ENCODE data around the gene GNAL.
"Not testable (repeated sequence)": the region's sequence is repeated elsewhere in the genome, so short reads cannot be mapped to it uniquely, and the experiment has no call there.

Gene GNAL

DNA sequence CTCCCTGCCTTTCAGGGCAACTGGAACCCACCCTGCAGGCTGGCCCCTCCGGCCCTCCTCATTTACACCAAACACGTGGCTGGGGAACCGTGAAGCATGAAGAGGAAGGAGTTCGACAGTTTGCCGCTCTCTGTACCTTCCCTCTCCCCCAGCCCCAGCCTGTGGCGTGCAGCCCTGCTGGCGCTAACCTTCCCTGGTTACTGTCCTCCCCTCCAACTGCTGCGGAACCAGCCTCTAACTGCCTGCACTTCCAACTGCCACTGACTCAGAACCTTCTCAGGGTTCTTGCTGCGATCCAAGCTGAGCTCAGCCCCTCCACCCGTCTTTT, 19.2 kb upstream of the GNAL start:
- DNase-seq = no peak

DNA sequence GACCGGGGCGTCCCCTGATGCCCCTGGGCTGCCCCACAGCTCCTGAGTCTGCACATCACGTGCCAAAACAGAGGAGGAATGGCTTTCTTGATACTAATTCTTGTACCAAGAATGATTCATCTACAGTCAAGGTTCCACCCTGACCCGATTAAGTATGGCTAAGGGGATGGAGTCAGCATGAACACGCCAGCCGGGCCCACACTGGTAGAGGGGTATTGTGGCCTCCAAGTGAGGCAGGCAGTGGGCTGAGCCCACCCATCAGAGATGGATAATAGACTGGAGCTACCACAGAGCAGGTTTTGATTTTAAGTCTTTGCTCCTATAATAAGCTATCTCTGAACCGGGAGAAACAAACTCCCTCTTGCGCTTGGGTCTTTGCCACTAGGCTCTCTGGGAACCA, 17.9 kb upstream of the GNAL start:
- DNase-seq = no peak

DNA sequence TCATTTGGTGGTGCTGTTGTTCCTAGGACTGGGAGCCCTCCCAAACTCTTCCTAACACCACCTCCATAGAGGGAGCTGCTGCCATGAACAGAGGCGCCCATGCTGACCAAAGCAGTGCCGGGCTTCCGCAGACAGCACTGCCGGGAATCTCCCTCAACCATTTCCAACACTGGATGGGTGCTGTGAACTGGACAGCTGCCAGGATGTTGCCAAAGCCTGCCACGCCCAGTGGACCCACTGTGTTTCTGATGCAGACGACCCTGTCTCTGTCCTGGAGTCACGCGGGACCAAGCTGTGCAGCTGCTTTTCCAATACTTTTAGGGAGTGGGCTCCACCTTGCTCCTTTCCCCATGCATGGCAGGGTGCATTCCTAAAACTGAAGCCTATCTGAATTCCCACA, 16.9 kb upstream of the GNAL start:
- no peak for DNase-seq

DNA sequence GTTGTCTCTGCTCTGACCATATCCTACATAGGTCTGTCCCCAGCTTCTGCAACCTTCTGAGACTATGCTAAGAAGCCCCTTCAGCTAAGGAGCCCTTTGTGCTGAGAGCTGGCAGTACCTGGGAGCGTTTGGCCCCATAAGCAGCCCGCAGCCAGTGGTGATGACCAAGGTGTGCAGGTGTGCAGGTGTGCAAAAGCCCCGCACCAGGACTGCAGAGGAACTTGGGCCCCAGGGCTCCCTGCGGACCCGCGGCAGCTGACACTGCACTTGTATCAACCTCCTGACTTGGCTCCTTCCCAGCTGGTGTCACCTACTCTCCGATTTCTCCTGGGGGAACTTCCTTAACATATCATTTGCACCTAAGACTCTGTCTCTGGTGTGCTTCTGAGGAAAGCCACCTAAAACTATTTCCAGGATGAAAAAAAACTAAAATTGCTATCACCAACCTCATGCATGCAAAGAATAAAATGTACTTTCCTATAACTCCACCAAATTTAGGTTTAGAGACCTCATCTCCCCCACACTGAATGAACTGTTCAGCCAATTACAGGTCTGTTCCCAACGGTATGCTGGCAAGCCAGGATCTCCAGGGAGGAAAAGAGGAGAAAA, 16.1 kb upstream of the GNAL start:
- no peak for DNase-seq

DNA sequence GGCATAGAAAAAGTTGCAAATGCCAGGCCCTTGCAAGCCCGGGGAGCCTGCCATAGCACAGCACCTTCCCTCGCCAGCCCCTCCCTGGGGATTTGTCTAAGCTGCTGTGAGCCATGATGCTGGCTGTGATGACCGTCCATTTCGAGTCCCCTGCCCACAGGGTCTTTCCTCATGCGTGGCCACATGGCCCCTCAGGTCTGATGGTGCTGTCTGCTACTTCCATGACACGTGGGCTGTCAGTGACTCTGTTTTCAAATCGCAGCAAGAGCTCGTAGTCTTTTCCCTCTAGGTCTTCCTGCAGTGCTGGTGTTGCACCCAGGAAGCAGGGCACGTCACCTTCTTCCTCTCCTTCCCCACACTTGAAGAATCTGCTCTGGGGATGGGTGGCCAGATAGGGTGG, 15.5 kb upstream of the GNAL start:
- no peak for DNase-seq

DNA sequence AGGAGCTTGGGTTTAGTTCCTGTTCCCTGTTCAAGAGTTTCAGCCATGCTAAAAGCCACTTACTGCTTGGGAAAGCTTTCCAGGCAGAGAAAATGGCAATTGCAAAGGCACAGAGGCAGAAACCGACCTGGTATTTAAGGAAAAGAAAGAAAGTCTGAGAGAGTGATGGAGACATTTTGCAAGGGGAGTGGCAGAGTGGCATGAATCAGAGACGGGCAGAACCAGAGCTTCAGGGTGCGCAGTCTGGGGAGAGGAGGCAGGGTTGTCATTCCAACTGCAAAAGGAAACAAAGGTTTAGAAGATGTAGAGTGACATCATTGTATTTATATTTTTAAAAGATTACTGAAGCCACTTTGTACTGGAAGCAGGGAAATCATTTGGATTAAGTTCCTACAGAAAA, 14.9 kb upstream of the GNAL start:
- no peak for DNase-seq

DNA sequence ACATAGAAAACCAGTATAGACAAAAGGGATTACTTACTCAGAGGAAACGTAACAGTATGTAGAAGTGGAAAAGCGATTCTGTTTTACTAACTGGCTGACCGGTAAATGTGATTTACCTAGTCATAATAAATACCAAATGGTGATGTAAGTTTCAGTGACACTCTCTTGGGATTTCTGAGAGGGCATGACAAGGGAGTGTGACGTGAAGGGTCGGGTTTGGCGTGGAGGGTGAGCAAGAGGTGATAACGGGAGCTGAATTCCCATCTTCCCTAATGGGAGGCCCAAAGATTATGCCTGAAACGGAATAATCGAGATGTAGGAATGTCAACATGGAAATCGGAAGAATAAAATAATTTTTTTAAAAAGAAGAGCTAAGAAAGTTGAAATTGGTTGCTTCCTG, 12.7 kb upstream of the GNAL start:
- no peak for DNase-seq

DNA sequence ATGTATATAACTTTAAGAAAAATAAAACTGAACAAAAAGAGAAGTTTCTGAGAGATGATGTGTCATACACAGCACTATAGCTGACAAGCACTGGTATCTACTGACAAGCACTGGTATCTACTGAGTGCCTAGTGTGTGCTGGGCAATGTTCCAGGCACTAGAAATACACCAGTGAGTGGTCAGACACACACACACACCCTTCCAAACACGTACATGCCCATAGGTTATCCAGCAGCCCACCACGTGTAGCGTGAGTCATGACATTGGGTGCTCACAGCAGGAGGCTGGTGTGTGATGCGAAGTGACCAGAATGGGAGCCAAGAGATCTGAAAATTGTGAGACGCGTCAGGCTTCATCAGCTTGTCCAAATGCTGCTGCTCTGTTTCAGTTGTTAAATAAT, 12.2 kb upstream of the GNAL start:
- DNase-seq = no peak

DNA sequence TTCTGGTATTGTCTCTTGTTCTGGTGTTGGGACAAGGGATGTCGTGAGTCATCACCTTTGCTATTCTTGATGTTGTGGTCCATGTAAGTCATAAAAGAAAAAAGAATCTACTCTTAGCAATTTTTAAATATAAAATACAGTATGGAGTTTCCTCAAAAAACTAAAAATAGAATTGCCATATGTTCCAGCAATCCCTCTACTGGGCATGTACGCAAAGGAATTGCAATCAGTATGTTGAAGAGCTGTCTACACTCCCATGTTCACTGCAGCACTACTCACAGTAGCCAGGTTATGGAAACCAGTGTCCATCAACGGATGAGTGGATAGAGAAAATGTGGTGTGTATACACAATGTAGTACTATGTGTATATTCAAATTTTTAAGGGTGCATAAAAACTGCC, 10.9 kb upstream of the GNAL start:
- DNase-seq = no peak

DNA sequence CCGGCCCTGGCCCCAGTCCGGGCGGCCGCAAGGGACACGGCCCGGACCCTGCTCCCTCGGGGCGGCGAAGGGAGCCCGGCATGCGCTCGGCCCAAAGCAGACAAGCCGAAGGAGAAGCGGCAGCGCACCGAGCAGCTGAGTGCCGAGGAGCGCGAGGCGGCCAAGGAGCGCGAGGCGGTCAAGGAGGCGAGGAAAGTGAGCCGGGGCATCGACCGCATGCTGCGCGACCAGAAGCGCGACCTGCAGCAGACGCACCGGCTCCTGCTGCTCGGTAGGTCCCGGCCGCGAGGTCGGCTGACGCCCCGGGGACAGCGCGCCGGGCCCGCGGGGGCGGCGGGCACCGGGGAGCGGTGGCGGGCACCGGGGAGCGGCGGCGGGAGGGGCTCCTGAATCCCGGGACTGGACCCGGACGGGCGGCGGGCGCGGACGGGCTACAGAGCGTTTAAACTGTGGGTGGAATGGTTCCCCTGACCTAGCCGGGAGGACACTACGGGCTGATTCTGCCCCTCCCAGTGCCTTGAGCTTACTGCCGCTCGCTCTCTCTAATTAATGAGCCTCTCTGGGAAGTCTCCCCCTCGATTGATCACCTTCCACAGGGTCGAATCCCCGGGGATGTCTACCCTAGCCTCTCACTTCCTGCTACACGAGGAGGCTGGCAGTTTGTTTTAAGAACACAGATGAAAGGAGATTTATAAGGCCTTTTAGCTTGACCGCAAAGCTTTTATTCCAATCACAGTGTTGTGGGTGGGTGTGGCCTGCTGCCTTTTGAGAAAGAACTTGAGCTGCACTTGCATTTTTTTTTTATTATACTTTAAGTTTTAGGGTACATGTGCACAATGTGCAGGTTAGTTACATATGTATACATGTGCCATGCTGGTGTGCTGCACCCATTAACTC, 853 bp downstream of the GNAL start:
- no peak for DNase-seq

DNA sequence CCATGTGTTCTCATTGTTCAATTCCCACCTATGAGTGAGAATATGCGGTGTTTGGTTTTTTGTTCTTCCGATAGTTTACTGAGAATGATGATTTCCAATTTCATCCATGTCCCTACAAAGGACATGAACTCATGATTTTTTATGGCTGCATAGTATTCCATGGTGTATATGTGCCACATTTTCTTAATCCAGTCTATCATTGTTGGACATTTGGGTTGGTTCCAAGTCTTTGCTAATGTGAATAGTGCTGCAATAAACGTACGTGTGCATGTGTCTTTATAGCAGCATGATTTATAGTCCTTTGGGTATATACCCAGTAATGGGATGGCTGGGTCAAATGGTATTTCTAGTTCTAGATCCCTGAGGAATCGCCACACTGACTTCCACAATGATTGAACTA, 1.6 kb downstream of the GNAL start:
- not testable (repeated sequence) for DNase-seq

DNA sequence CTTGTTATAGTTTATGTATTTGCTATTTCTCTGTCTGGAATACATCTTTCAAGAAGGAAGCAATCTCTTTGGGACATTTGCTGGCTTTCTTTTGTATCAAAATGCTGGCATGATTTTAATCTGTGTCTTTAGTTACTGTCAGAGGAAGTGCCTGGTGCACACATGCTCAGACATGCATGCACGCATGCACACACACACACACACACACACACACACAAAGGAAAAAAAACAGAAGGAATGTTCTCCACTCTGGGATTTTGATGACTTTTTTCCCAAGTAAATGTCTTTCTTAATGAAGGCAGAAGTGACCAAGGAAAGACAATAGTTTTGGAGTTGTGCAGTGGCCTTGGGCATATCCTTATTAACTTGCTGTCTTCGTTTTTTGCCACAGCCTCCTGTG, 6.7 kb downstream of the GNAL start:
- DNase-seq = no peak

DNA sequence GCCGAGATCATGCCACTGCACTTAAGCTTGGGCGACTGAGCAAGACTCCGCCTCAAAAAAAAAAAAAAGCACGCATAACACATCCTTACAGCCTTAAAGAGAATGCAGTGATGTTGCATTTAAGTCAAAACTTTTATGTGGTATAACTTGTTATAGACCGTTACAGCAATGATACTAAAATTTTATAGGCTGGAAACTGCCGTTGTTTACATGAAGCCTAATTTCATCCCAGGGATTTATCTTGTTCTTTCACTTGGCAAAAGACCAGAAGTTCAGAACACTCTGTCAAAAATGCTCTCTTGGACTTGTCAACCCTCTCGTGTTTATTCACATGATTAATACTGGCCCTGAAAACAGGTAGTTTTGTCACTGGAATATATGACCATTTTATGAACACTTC, 7.4 kb downstream of the GNAL start:
- no peak for DNase-seq

DNA sequence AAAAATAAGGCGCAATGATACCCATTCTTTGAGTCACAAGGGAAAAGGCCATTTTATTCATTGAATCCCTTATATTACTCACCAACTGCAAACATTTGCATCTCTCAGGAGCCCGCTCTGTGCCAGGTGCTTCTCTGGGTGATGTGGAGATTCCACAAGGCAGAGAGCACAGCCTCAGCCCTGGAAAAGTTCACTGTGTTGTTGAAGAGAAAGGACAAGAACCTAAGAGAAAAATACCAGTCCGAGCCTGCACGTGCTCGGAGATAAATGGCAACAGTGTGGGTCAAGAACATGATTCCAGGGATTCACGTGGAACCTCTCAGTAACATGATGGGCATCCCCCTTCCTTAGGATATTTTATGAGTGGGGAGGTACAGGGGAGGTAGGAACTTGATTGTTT, 11.8 kb downstream of the GNAL start:
- DNase-seq = no peak

DNA sequence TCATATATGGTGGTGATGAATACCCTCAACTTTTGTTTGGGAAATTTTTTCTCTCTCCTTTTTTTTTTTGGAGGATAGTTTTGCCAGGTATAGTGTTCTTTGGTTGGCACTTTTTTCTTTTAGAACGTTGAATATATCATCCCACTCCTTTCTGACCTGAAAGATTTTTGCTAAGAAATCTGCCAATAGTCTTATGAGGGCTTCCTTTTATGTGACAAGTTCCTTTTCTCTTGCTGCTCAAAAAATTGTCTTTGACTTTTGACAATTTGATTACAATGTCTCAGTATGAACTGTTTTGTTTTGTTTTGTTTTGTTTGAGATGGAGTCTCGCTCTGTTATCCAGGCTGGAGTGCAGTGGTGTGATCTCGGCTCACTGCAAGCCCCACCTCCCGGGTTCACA, 21.5 kb downstream of the GNAL start:
- no peak for DNase-seq

DNA sequence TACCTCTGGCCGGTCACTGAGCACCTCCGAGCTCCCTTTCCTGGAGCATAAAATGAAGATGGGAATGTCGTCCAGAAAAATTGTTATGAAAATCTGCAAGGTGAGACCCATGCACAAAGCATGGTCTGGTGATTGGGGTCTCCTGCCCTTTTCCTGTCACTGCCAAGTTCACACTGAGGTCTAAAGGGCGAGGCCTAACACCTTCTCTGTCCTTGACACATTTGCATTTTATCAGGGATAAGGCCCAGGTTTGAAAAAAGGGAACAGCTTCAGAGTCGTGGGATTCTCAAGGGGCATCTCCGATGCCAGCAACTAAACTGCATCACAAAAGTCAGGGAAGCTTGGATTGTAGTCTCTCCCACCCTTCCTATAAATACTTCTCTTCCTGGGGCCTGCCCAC, 24.7 kb downstream of the GNAL start:
- no peak for DNase-seq

DNA sequence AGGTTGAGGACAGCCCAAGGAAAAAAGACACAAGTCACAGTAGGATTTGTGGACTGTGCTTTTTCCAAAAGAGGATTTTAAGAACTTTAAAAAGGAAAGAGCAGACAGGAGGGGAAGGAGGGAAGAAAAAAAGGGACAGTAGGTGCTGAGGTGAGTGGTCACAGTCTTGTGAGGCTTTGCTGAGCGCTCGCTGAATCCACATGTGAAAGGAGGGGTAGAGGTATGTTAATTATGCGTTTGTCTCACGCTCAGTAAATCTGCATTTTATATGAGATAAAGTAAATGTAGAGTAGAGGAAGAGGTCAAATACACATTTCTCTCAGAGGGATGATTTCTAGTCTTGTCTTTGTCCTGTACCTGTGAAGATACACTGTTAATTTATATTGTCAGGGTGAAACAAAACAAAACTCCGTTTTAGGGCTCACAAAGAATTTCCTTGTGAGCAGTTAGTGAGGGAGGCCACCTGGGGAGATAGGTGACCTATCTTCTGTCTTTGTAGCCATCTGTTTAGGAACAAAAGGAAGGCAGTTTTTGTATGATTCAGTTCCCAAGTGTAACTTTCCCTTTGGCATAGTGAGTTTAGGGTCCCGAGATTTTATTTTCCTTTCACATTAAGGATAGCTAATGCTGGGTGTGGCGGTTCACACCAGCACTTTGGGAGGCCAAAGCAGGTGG, 25.3 kb downstream of the GNAL start:
- no peak for DNase-seq

DNA sequence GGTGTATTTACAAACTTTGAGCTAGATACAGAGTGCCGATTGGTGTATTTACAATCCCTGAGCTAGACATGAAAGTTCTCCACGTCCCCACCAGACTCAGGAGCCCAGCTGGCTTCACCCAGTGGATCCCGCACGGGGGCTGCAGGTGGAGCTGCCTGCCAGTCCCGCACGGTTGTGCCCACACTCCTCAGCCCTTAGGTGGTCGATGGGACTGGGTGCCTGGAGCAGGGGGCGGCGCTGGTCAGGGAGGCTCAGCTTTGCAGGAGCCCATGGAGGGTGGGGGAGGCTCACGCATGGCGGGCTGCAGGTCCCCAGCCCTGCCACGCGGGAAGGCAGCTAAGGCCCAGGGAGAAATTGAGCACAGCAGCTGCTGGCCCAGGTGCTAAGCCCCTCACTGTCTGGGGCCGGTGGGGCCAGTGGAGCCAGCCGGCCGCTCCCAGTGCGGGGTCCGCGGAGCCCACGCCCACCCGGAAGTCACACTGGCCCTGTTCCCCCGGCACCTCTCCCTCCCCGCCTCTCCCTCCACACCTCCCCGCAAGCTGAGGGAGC, 27.8 kb downstream of the GNAL start:
- not testable (repeated sequence) for DNase-seq

DNA sequence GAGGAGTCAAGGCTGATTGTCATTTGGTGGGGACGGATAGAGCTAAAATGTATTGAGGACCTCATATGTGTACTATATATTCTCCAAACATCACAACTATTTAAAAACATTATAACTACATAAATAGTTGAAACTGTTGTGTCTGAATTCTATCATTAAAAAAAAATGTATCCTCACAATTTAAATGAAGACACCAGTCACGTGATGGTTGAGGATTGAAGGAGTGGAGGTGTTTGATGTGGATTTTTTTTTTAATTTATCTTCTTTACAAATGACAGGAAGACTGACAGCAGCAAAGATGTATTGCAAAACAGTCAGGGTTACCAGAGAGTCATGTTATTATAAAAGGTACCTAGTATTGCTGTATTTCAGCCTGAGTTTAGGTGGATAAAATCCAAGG, 30.0 kb downstream of the GNAL start:
- no peak for DNase-seq

DNA sequence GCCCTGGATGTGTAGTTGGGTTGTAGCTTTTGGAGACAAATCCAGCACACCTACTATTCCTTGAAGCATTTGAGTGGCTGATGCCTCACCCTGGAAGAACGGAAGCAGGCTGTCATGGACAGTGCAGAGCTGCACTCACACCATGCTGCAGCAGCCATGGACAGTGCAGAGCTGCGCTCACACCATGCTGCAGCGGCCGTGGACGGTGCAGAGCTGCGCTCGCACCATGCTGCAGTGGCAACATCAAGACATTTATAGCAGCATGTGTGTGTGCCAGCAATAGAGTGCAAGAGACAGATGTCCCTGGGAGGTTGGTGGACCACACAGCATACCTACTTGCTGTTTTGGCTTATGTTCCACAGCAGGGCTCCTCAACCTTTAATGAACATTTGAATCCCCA, 30.6 kb downstream of the GNAL start:
- DNase-seq = no peak

DNA sequence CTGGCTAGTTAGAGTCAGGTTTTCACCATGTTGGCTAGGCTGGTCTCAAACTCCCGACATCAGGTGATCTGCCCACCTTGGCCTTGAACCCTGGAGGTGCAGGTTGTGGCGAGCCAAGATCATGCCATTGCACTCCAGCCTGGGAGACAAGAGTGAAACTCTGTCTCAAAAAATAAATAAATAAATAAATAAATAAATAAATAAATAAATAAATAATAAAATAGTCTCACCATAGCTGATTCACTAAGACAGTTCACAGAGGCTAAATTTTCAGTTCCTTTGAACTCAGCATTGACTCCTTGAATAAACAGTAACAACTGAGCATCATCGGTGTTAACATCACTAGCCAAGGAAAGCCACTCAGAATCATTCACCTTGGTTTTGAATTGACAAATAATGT, 32.7 kb downstream of the GNAL start:
- no peak for DNase-seq

DNA sequence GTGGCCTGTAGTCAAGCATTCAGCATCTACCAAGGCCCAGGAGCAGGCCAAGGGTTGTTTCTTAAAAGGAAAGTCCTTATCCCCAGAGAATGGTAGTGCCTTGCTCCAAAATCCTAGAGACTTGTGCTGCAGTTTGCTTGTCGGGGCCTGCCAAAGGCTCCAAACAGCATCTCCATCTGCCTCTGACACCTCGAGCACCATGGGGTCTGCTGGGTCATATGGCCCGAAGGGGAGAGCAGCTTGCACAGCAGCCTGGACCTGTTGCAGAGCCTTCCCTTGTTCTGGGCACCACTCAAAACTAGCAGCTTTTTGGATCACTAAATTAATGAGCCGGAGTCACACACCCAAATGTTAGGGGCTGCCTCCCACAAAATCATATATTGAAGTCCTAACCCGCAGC, 35.7 kb downstream of the GNAL start:
- no peak for DNase-seq

DNA sequence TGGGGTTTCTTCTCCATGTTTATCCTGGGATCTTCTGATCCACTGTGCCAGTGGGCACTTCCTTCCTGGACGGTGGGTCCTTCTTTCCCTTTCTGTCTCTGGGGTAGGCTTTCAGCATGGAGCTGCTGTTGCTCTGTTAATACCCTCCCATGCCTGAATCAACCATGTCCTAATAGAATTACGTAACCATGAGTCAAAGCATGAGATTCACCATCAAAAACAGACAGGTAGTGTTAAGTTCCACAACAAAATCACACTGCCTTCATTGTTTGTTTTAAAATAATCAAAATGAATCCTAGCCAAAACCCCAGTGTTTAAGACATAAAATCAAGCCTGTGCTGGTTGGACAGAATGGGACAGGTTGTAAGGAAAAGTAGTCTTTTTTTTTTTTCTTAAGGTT, 37.5 kb downstream of the GNAL start:
- no peak for DNase-seq

DNA sequence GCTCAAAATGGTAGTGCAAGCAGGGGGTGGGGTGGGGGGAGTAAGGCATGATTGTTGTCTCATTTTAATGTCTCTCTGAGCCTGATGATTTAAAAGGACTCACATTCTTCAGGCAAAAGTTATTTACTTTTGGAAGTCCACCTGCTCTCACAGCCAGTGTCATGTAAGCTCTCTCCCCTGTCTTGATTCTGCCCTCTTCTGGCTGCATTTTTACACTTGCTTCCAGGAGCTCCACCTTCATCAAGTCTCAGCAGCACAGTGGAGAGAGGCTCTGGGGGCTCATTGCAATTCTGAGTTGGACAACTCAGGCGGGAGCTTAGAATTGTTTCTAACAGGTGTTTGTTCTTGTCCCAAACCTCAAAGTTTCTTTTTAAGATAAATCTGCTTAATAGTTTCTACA, 39.2 kb downstream of the GNAL start:
- DNase-seq = no peak
